Astrocyte of the cerebellum (primary cell): Measurements from ENCODE around the gene ARHGAP30.

Experiments used
- DNase-seq: peaks from one replicate; pipeline ENCODE4 v3.0.0-alpha.2; 2011; ENCODE audit warnings: low read depth
- H3K4me3 ChIP-seq: 2 replicates; pipeline ENCODE4 v1.5.1; 2011; ENCODE audit warnings: mild to moderate bottlenecking, low read depth, low read length, moderate library complexity
- CTCF ChIP-seq: IDR thresholded peaks from 2 replicates; pipeline ENCODE4 v1.5.1; 2012; ENCODE audit warnings: low read length, low read depth, moderate library complexity, mild to moderate bottlenecking; ENCODE audit errors: missing control alignments
- in situ Hi-C: cut with HindIII; loops from 2 replicates; pipeline ENCODE4 v1.10.0; 2017; ENCODE audit warnings: low sequenced_read_pairs

ARHGAP30 gene

DNA sequence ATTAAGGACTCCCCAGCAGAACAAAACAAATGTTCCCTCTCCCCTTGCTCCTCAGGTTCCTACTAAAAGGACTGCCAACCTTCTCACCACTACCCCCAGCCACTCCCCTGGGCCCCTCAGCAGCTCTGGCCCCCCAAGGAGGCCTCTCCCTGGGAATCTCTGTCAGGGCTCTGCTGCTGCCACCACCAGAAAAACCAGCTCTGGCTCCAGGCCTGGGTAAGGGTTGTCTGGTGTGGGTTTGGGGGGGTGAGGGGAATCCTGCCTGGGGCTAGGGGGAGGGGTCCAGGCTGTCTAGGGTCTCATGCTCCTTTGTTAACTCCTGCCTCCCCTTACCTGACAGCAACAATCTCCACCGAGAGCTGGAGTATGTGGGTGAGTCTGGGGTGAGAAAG lies 14.9 kb upstream of the ARHGAP30 start:
- in situ Hi-C loops = no loop called here
- DNase-seq = no peak
- TF ChIP-seq CTCF = no peak
- no peak overlapping the region for H3K4me3 ChIP-seq

DNA sequence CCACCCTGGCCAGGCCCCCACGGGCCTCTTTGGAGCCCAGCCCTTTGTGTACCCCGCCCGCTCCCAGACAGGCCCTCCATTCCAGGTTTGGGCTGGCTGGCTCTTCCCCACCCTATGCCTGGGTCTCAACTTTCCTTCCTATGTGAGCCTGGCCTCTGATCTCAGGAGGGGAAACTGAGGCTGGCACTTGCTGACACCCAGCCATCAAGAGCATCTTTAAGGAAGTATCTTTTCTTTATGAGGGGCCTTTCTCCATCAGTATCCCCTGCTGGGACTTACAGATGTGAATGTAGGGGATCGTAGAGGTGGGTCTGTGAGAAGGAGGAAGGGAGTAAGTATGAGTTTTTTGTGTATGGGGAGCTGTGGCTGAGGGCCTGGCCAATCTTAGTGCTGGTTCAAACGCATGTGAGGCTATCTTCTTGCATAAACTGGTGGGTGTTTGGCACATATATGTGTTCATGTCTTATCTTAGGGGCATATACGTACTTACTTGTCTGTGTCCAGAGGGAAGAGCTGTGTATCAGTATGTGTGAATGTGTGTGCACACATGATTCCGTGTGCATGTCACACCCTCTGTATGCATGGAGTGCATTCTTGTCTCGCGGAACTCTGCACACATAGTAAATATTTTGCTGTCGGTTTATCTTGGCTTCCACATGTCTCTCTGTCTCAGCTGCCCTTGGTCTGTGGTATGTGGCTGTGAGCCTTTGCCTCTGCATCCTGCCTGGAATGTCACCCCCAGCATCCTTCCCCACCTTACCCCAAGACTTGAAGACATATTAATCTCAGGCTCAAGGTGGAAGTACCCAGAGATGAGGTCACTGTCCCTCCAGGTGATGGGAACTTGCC lies 14.3 kb upstream of the ARHGAP30 start:
- in situ Hi-C loops = no loop called here
- DNase-seq = no peak
- no peak overlapping the region for H3K4me3 ChIP-seq
- TF ChIP-seq CTCF = no peak

DNA sequence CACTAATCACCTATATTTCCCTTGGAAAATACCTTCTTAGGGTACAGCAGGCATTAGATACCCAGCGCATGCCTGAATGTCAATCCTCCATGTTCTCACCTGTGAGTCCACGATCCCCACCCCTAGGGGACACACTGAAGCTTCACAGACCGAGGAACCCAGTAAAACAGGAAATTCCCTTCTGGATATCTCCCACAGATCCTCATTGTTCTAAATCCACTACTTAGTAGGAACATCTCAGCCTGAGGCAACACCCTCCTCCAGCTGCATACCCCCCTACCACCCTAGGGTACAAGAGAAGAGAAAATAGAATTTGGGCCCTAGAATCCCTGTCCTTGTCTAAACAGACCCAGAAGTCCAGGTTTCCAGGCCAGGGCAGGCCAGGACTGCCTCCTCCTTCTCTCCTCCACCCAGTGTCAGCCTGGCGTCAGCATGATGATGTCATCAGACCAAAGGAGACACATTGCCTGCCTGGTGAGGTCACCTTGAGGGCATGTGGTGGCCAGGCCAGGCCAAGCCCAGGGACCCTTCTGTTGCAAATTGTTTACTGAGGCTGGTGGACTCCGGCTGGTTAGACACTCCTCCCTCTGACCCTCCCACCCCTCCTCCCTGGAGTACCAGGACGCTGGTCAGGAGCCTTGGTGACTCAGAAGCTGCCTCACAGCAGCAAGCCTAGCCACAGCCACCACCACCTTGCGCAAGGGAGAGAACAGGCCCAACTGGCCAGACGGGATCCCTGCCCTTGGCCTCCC lies 13.5 kb upstream of the ARHGAP30 start:
- no peak for TF ChIP-seq CTCF
- H3K4me3 ChIP-seq = no peak overlapping the region
- peak; percentile 84 for DNase-seq
- in situ Hi-C loops = no loop called here

GRCh38 chr1:161082483-161082882 lies 12.8 kb upstream of the ARHGAP30 start:
- no peak for DNase-seq
- H3K4me3 ChIP-seq = no peak overlapping the region
- in situ Hi-C loops = no loop called here
- TF ChIP-seq CTCF = no peak

- DNase-seq = no peak
- in situ Hi-C loops = no loop called here
- no peak for TF ChIP-seq CTCF
- H3K4me3 ChIP-seq = no peak overlapping the region
Measured at GRCh38 chr1:161081519-161081918, 11.8 kb upstream of the ARHGAP30 start.

- in situ Hi-C loops = no loop called here
- no peak overlapping the region for H3K4me3 ChIP-seq
- DNase-seq = no peak
- TF ChIP-seq CTCF = no peak
Measured at GRCh38 chr1:161080441-161081405, 11.0 kb upstream of the ARHGAP30 start.
